ENCODE data around the gene AP1S3. TPM values are rescaled to one million over a fixed set of nuclear protein-coding genes. Genes with fewer than 3 reads are reported as not detected.
A peak's percentile ranks its signal among the peaks of the same experiment; 100 is the strongest.
"Not testable (repeated sequence)": the region's sequence is repeated elsewhere in the genome, so short reads cannot be mapped to it uniquely, and the experiment has no call there.

The AP1S3 gene
- total RNA-seq, 1 donor from 2014 or later = 4.0 TPM

DNA sequence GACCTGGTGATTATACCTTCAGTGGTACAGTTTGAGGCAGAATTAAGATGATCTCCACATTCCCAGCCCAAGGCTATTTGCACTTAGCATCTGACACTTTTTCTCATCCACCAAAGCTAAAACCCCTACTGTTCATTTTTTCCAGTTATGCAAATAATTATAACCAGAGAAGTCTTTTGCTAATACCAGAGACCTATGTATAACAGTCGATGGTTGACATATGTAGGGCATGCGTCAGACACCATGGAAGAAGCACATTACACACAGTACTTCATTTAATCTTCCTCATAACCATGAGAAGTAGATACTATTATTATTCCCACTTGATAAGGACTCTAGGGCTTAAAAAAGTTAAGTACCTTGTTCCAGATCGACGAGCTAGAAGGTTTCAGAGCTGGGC is 36.5 kb downstream of the AP1S3 start:
- DNase-seq = no peak

DNA sequence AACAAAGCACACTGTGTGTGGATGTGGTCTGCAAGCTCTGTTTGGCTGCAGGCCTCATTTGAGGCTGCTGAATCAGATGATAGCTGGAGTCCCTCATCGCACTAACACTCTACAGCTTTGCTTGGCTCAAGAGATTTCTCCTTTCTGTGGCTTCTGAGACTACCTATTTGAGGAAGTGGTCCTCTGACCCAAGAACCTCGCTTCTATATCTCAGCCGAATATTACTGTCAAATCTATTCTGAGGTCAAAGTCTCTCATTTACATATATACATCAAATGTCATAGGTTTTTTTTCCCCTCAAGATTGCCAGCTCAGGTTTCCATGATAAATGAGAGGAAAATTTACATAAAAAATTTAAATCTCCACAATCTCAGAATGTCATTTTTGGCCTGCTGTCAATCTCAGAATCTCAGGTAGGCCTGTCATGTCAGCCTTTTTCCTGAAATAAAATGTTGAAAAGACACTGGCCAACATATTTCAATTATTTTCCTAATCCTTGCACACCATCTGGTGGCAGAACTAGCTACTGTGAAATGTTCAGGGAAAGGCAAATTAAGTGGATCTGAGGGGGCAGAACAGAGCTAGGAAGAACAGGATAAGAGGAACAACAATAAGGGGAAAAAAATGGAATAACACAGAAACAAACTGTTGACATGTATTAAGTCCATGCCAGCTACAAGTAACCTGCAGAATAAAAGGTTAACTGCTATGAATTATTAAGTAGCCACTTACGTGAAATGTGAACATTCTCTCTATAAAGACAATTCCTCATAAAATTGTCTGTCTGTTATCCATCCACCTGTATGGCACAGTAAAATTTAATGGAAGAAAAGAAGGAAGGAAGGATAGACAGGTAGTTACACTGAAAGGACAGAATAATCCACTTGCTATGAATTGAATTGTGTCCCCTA is 39.3 kb downstream of the AP1S3 start:
- DNase-seq = peak; percentile 5

DNA sequence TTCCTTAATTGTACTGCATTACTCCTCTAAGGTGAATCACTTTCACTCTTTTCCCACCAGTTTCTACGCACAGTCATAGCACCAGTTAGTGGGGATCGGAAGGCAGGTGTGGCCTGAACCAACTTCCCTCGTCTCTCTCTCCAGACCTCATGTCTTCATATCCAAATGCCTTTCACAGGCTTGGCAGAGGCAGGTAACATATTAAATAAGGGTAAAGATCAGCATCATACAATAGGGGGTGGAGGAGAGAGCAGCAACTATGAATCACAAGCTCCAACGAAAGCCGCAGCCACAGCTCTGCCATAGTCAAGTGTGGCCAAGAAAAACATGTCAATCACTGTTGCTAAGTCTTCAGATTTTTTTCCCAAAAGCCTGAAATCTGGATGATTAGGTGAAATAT is 40.3 kb downstream of the AP1S3 start:
- DNase-seq = no peak

DNA sequence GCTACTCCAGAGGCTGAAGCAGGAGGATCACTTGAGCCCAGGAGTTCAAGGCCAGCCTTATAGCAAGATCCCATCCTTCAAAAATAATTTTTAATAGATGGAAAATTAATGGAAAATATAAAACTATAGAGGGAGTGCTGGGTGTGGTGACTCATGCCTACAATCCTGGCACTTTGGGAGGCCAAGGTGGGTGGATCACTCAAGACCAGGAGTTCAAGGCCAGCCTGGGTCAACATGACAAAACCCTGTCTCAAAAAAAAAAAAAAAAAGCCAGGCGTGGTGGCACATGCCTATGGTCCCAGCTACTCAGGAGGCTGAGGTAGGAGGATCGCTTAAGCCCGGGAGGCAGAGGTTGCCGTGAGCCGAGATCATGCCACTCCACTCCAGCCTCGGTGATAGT is 48.0 kb downstream of the AP1S3 start:
- no peak for DNase-seq

DNA sequence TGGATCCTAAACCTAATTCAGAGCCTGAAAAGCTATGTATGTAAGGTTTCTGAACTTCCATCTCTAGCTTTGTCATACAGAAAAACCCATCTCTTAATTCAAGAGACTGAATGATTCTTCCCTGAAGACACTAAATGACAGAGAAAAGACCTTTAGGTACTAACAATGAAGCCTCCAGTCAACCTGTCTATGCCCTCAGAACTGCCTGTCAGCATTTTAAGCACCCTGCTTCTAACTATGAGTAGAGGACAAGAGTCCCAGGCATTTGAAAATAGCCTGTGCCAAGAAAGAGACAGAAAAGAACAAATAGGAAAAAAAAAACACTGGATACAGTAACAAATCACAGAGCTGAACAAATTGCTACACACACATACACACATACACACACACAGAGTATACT is 48.6 kb downstream of the AP1S3 start:
- no peak for DNase-seq

DNA sequence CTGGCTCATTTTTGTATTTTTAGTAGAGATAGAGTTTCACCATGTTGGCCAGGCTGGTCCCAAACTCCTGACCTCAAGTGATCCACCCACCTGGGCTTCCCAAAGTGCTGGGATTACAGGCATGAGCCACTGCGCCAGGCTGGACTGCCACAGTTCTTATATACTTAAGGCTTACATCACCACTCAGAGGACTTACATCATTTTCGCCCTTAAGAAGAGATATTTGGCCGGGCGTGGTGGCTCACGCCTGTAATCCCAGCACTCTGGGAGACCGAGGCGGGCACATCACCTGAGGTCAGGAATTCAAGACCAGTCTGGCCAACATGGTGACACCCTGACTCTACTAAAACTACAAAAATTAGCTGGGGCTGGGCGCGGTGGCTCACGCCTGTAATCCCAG is 49.3 kb downstream of the AP1S3 start:
- not testable (repeated sequence) for DNase-seq

DNA sequence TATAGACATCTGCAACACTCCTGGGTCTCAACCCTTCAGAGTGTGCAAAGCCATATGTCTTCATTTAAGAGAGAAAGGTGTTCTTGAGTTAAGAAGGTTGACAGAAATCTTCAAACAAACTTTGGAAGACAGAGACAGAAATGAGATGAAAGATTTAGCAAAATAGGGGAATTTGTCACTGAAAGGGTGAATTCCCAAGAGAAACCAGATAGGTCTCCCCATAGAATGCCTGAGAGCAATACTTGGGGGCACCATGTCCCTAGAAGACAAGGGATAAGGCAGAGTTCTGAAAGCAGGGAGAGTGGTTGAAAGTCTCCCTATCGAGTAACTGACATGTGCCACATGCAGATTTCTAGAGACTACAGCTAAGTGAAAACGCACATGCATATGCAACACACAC is 50.0 kb downstream of the AP1S3 start:
- DNase-seq = no peak

DNA sequence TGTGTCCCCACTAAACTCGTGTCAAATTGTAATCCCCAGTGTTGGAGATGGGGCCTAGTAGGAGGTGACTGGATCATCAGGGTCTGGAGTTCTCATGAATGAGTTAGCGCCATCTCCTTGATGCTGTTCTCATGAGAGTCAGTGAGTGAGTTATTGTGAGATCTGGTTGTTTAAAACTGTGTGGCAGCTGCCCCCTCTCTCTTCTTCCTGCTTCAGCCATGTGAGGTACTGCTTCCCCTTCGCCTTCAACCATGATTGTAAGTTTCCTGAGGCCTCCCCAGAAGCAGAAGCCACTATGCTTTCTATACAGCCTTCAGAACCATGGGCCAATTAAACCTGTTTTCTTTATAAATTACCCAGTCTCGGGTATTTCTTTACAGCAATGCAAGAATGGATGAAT is 50.4 kb downstream of the AP1S3 start:
- DNase-seq = no peak

DNA sequence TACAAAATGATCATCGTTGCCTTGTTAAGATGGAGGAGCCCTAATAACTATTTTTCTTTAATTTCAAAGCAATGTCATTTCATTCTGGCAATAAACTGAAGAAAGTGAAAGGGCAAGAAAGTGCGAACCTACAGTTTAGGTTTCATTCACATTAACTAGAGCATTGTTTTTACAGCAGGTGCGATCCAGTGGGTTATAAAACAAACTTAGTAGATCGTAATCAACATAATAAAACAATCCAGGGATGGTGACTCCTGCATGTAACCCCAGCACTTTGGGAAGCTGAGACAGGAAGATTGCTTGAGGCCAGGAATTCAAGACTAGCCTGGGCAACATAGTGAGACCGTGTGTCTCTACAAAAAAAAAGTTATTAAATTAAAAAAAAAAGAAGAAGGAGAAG is 51.1 kb downstream of the AP1S3 start:
- no peak for DNase-seq

DNA sequence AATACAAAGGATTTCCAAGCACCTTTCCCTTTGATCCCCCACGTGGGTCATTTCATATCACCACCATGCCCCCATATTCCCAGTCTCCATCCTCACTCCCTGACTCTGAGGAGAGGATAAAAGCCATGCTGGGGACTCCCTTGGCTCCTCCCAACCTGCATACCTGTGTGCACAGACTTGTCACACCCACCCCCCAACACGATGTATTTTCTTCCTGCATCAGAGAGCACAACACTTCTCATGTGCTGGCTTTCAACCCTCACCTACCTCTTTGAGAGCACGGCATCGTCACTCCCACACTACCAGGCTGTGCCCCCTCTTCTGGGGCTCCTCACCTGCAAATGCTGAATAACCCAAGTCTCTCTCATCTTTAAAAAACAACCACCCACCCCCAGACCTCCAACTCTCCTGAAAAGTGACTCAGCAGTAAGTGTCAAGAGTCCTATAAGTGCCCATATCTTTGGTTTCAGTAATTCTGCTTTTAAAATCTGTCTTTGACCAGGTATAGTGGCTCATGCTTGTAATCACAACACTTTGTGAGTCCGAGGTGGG is 53.1 kb downstream of the AP1S3 start:
- DNase-seq = no peak

DNA sequence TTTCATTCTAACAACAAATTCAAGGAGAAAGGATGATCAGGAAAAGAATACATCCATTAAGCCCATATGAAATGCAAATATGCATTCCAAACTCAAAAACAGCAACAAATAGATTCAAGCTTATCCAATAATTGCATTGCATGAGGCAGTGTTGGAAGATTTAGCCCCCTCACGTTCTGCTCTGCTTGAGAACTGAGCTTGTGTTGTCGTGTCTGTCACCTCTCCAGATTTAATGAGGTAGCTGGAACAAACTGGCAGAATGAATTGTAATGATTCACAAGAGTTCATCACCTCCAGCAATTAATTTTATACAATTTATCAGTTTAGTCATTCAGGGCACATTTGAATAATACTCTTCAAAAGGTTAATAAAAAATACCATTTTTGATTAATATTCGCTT is 54.8 kb downstream of the AP1S3 start:
- no peak for DNase-seq

DNA sequence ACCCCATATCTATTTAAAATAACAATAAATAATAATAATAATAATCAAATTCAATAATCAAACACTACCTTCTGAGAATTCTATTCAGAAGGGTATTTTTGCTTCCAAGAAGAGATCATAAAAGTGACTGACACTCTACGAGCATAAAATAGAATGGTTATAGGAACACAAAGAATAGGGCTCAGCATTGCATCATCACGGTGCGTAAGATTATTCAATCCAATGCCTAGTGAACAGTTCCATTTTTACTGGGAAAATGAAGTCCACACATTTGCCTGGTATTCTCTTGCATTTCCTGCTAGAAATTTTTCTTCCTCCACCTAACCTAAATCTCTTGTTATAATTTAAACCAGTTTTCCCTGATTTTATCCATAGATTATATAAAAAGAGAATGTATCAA is 55.8 kb downstream of the AP1S3 start:
- no peak for DNase-seq

DNA sequence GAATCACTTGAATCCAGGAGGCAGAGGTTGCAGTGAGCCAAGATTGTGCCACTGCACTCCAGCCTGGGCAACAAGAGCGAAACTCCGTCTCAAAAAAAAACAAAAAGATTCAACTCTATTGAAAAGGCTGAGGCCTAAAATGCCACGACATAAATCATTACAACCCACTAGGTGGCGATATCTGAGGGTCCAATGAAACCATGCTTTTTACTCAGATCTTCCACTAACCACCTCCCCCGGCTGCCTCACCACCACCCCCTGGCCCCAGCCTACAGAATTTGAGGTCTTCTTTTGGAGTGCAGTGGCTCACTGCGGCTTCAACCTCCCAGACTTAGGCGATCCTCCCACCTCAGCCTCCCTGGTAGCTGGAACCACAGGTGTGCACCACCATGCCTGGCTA is 57.5 kb downstream of the AP1S3 start:
- no peak for DNase-seq

DNA sequence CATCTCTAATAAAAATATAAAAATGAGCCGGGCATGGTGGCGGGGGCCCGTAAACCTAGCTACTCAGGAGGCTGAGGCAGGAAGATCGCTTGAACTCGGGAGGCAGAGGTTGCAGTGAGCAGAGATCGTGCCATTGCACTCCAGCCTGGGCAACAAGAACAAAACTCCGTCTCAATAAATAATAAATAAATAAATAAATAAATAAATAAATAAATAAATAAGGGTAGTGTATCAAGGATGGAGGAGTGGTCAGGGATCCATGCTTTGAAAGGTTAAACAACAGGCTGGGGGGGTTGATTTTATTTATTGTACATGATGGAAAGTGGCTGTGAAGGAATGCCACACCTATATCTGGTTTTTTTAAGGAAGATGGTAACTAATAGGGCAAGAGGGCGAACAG is 63.2 kb downstream of the AP1S3 start:
- no peak for DNase-seq

DNA sequence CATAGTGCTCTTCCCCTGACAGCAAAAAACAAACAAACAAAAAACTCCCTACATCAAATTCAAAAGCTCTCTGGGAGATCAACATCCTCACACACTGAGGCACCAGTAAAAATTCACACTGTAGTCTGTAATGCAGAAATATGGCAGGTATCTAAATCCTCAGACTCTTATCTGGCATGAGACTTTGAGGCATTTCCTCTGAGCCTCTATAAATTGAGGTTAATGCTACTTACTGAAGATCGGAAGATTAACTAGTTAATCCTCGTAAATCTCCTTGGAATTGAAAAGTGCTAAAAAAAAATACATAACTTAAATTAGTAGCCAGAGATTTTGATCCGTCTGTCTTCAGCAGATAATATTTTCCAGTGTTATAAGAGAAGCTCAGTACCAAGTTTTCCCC is 65.0 kb downstream of the AP1S3 start:
- no peak for DNase-seq

DNA sequence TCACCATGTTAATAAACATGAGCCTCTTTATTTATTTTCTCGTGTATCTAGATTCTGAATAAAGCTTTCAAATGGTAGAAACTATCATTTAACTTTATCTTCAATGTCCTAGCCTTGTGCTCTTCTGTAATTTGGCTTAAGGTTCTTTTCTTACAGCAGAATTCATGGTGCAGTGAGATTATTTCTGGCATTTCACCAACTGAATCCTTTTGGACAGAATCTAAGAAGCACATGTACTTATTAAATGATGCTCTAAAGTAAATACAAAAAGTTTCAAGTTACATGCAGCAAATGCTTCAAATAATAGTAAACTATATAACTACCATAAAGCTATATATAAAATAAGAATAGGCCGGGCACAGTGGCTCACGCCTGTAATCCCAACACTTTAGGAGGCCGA is 65.9 kb downstream of the AP1S3 start:
- DNase-seq = no peak

DNA sequence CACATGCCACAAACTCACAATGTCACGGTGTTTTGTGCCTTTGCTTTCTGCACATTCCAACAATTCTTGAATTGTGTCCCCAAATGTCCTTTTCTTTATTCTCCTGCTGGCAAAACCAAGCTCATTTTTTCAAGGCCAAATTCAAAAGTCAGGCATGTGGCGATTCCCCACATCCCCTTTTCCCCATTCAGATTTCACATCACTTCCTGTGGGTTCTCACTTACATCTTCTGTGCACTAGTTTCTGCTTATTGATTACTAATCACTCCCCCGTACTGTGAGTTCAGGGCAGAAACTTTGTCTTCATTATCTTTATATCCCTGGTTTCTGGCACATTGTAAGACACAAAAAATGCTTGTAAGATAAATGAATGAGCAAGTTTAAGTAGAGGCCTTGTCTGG is 69.2 kb downstream of the AP1S3 start:
- DNase-seq = no peak

DNA sequence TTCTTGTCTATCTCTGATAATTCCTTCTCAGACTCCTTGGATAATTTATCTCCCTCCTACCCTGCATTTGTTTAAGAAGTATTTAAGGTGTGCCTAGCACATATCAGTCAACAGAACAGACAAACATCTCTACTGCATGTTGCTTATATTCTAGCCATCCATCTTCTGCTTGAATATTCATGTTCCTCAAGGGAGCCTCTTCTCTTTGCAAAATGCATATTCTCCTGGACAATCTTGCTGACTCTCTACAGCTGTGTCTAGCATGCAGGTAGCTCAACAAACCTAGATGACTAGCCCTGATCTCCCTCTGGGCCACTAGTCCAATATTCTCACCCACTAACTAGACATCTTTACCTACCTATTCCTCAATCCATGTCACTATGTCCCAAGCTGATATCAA is 70.0 kb downstream of the AP1S3 start:
- no peak for DNase-seq

DNA sequence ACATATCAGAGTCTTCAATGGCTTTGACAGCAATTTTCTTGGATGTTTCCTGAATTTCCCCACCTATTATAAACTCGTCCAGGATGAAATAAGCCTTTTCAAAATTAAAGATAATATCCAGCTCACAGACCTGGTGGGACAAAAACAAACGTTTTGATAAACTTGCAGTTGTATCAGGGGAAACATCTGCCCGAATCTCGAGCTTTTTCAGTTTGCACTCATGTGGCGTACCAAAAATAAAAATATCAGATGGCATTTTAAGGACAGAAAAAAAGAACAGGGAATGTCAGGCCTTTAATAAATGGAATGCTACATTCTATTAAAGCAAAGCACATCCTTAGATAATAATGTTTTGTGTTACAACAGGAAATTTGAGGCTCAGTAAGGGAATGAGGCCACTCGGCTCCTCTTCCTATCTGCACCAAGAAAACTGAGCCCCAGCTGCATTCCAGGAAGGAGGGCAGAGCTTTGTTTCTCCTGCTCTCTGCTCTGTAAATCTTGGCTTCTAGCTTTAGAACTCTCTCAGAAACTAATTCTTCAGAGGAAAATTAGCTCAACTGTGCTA is 72.1 kb downstream of the AP1S3 start:
- DNase-seq = no peak

DNA sequence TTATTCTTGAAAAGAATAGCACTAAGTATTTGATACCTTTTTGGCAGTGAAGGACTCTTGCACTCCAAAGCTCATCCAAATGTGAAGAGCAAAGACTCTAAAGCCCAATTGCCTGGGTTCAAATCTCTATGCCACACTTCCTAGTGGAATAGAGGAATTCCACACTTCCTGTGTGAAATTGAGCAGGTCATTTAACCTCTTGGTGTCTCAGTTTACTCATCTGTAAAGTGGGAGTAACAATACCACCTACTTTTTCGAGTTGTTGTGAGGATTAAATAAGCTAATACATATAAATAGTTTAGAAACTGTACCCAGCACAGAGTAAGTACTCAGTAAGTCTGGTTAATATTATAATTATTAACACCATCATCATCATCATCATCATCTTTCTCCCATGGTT is 72.6 kb downstream of the AP1S3 start:
- DNase-seq = no peak

DNA sequence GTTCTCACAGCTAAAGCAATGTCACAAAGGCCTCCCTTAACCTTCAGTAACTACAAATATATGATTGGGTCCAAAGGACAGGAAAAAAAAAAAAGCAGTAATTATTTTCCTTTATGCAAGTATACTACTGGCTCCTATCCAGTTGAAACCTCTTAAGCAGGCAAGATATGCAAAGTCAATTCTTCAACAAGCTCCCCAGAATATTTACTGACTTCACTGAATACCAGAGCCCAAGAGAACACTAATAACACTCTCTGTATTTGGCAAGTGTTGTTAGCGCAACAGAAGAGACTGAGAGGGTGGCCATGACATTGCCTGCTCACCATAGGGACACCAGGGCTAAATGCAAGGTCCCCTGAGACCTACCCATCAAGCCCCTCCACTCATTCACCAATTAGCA is 74.5 kb downstream of the AP1S3 start:
- DNase-seq = no peak

DNA sequence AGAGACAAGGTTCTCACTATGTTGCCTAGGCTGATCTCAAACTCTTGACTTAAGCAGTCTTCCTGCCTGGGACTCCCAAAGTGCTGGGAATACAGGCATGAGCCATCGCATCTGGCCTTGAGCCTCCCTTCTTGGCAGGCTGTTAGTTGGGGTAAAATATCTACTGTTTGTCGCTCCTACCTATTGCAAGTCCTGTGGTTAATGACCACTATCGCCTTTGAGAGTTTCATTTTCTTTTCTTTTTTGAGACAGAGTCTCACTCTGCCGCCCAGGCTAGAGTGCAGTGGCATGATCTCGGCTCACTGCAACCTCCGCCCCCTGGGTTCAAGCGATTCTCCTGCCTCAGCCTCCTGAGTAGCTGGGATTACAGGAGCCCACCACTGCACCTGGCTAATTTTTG is 75.6 kb downstream of the AP1S3 start:
- DNase-seq = not testable (repeated sequence)

DNA sequence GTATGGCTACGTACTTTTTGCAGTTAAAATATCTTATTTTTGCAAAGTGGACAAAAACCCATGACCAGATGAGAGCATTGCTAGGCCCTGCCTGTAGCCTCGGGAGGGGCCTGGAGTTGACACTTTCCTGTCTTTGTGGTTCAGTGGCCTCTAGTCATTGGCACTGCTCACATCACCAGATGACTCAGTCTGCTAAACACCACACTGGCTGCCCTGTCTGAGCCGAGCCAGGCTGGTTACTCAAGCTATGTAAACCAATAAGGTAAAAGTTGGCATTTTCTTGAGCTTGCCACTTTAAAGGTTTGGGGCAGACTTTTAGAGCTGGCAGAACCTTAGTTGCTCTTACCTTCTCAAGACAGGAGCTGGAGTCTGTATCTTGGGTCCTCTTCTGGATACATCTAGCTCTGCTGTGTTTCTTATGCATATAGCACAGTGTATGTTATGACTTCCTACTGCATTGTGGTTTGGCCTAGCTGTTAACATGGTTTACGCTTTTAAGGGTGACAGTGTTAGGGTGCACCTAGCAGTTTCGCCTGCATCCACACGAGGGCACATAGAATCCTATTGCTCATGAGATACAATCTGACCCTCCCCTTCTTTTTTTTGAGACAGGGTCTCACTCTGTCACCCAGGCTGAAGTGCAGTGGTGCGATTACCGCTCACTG is 76.4 kb downstream of the AP1S3 start:
- no peak for DNase-seq
